Activated CD4-positive, alpha-beta T cell treated with anti-CD3 and anti-CD28 coated beads, Interleukin-2, amount 10 ng/mL, durations not matched to agents 24 days and 14 days (primary cell): ENCODE data around the gene SUN1. TPM values are rescaled to one million over a fixed set of nuclear protein-coding genes. Genes with fewer than 3 reads are reported as not detected.
"Not testable (repeated sequence)": the region's sequence is repeated elsewhere in the genome, so short reads cannot be mapped to it uniquely, and the experiment has no call there.

Experiments
- DNase-seq: peaks from one replicate; pipeline ENCODE4 v3.0.0; 2022
- H3K27ac Mint-ChIP-seq: one replicate; pipeline ENCODE4 v1.8.0; 2022; ENCODE audit warnings: mild to moderate bottlenecking, mixed read lengths
- H3K27me3 Mint-ChIP-seq: one replicate; pipeline ENCODE4 v1.8.0; 2022; ENCODE audit warnings: mixed read lengths
- H3K36me3 Mint-ChIP-seq: one replicate; pipeline ENCODE4 v1.8.0; 2022; ENCODE audit warnings: low read depth, mild to moderate bottlenecking, mixed read lengths
- H3K4me1 Mint-ChIP-seq: one replicate; pipeline ENCODE4 v1.8.0; 2021; ENCODE audit warnings: mixed read lengths
- H3K4me3 Mint-ChIP-seq: one replicate; pipeline ENCODE4 v1.8.0; 2022; ENCODE audit warnings: mild to moderate bottlenecking, moderate library complexity, mixed read lengths
- H3K9me3 Mint-ChIP-seq: one replicate; pipeline ENCODE4 v1.8.0; 2021; ENCODE audit warnings: mixed read lengths
- intact Hi-C: fragments of 100-400 bp; cut with micrococcal nuclease; formaldehyde crosslinking; loops from one replicate; pipeline ENCODE4 v1.15.1; 2023
- total RNA-seq: library from RNA; stranded (reverse); gene quantifications from 2 replicates; pipeline ENCODE4 v1.2.3, GENCODE V29; 2022

The SUN1 gene
- total RNA-seq, 1 donor from 2014 or later: 90.3 TPM

DNA sequence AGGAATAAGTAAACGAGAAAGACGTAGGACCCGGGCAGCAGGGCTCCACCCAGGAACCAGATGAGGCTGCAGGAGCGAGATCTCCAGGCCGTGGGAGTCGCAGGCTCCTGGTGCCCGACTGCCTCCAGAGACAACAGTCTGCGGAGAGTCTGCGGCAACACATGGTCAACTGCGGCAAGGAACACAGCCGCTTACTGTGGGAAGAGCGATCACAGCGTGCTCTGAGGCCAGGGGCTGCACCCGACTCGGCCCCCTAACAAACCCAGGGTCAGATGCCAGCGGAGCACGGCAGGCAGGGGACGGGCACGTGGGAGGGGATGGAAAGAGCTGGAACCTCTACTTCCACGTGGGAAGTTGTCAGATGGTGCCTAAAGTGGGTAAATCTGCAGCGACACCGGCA lies 70.7 kb downstream of the SUN1 start:
- H3K9me3 Mint-ChIP-seq: no peaks in the 10 kb centered on the region
- intact Hi-C loops: no loop called here
- no peak overlapping the region for H3K4me3 Mint-ChIP-seq
- H3K4me1 Mint-ChIP-seq: no peaks in the 10 kb centered on the region
- H3K27me3 Mint-ChIP-seq: peaks cover 2% of the 10 kb centered on the region
- peaks cover 3% of the 10 kb centered on the region for H3K36me3 Mint-ChIP-seq
- H3K27ac Mint-ChIP-seq: no peak overlapping the region
- no peak for DNase-seq

DNA sequence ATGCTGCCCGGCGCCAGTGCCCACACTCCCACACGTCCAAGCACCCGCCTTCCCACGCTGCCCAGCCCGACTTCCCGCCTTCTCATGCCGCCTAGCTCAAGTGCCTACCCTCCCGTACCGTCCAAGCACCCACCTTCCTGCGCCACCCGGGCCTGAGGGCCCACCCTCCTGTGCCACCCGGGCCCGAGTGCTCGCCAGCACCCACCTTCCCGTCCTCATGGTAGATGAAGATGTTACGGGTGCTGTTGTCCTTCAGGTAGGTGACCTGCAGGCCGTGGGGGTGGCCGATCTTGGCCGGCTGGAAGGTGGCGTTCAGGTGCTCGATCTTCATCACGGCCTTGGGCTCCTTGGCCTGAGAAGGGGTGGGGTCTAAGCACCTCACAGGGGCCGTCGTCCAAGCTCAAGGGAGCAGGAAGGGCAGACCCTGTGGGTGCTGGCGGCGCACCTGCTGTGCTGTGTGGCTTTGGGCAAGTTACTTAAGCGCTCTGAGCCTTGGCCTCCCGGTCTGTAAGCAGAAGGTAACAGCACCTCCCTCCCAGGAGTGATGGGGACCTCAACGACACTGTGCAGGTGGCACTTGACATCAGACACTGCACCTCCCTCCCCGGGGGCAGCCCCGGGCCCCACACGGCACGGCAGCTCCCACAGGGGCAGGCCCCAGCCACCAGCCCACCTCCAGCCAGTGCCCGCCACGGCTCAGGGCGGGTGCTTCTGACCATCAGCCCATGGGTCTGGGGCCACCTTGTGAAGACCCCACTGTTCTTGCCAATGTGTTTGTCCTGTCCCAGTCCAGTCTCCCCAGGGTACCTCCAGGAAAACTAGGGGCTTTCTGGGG lies 71.9 kb downstream of the SUN1 start:
- peaks cover 2% of the 10 kb centered on the region for H3K27me3 Mint-ChIP-seq
- H3K9me3 Mint-ChIP-seq: no peaks in the 10 kb centered on the region
- intact Hi-C loops: no loop called here
- peaks cover 2% of the 10 kb centered on the region for H3K36me3 Mint-ChIP-seq
- no peak overlapping the region for H3K4me3 Mint-ChIP-seq
- DNase-seq: no peak
- no peaks in the 10 kb centered on the region for H3K4me1 Mint-ChIP-seq
- no peak overlapping the region for H3K27ac Mint-ChIP-seq

- peaks cover 2% of the 10 kb centered on the region for H3K27me3 Mint-ChIP-seq
- intact Hi-C loops: loop anchor here (5.0 kb wide), 1 partner anchor 162 kb away; no protein-coding TSS in a partner anchor
- H3K9me3 Mint-ChIP-seq: no peaks in the 10 kb centered on the region
- peaks cover 1% of the 10 kb centered on the region for H3K4me1 Mint-ChIP-seq
- DNase-seq: no peak
- no peak overlapping the region for H3K27ac Mint-ChIP-seq
- no peak overlapping the region for H3K4me3 Mint-ChIP-seq
- H3K36me3 Mint-ChIP-seq: peaks cover 2% of the 10 kb centered on the region
Observed at GRCh38 chr7:904847-905246, 72.6 kb downstream of the SUN1 start.

DNA sequence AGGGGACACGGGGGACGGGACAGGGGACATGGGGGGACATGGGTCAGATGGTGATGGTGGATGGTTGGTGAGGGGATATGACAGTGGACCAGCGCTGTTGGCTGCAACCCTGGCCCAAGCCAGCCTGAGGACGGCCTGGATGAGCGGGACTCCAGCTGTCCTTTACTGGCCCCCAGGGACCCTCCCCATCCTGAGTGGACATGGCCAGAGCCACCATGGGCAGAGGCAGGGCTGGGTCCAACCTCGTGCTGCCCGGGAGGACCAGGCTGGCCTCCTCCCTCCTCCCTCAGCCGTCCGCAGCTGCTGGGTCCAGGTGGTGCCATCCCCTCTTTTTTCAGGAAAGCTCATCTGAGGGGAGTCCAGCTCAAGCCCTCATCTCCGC lies 74.5 kb downstream of the SUN1 start:
- Mint-ChIP-seq H3K27me3 (peaks cover 2% of the 10 kb centered on the region), H3K4me3 (no peak overlapping the region), H3K36me3 (peaks cover 4% of the 10 kb centered on the region), H3K4me1 (peaks cover 7% of the 10 kb centered on the region), H3K9me3 (no peaks in the 10 kb centered on the region), H3K27ac (no peak overlapping the region)
- DNase-seq: no peak
- intact Hi-C loops: loop anchor here (5.0 kb wide), 1 partner anchor 161 kb away; no protein-coding TSS in a partner anchor

DNA sequence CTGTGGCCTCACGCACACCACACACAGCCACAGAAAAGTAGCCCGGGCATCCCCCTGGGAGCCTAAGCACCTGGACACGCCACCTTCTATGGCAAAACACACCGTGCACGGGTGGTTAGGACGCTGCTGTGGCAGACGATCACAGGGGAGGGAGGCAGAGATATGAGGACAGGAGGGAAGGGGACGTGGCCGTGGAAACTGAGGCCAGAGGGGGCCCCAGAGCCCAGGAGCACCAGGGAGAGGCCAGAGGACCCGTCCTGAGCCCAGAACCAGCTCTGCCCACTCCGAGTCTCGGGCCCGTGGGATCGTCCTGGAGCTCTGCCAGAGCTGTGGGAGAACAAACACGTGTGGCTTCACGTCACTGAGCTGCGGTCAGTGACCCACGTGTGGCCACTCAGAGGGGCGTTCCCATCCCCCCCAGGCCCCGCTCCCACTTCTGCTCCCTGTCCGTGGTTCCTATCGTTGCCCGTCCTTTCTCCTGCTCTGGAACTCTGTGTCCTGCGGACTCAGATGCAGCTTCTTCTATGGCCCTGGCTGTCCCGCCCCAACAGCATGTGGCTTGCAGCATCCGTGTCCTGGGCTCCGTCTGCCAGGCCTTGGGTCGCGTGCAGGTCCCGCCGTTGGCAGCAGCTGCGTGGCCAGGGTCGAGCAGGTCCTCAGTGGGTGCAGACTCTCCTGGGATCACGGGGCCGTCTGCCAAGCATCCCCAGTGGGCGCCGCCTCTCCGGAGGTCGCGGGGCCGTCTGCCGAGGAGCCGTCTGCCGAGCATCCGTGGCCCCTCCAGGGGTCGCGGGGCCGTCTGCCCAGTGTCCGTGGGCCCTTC lies 75.1 kb downstream of the SUN1 start:
- intact Hi-C loops: loop anchor here (5.0 kb wide), 1 partner anchor 160 kb away; no protein-coding TSS in a partner anchor
- H3K4me1 Mint-ChIP-seq: peaks cover 7% of the 10 kb centered on the region
- peaks cover 2% of the 10 kb centered on the region for H3K27me3 Mint-ChIP-seq
- H3K36me3 Mint-ChIP-seq: peaks cover 4% of the 10 kb centered on the region
- H3K27ac Mint-ChIP-seq: no peak overlapping the region
- H3K4me3 Mint-ChIP-seq: no peak overlapping the region
- no peaks in the 10 kb centered on the region for H3K9me3 Mint-ChIP-seq
- DNase-seq: peak; percentile 65

GRCh38 chr7:908159-908581 lies 75.9 kb downstream of the SUN1 start:
- peaks cover 7% of the 10 kb centered on the region for H3K4me1 Mint-ChIP-seq
- no peak overlapping the region for H3K27ac Mint-ChIP-seq
- no peak overlapping the region for H3K4me3 Mint-ChIP-seq
- peaks cover 4% of the 10 kb centered on the region for H3K36me3 Mint-ChIP-seq
- DNase-seq: no peak
- intact Hi-C loops: loop anchor here (2.0 to 5.0 kb wide), 2 partner anchors 15 to 159 kb away; no protein-coding TSS in a partner anchor
- no peaks in the 10 kb centered on the region for H3K9me3 Mint-ChIP-seq
- H3K27me3 Mint-ChIP-seq: peaks cover 2% of the 10 kb centered on the region

- not testable (repeated sequence) for H3K27ac Mint-ChIP-seq, H3K9me3 Mint-ChIP-seq, H3K36me3 Mint-ChIP-seq, H3K4me3 Mint-ChIP-seq, H3K4me1 Mint-ChIP-seq, H3K27me3 Mint-ChIP-seq
- intact Hi-C loops: loop anchor here (1.0 to 5.0 kb wide), 3 partner anchors 14 to 159 kb away; partner anchors contain the start of gene ADAP1
- DNase-seq: peak; percentile 90
Observed at GRCh38 chr7:908591-909357, 76.5 kb downstream of the SUN1 start.

- H3K9me3 Mint-ChIP-seq: no peaks in the 10 kb centered on the region
- peaks cover 7% of the 10 kb centered on the region for H3K4me1 Mint-ChIP-seq
- H3K27ac Mint-ChIP-seq: no peak overlapping the region
- H3K27me3 Mint-ChIP-seq: peaks cover 2% of the 10 kb centered on the region
- H3K36me3 Mint-ChIP-seq: peaks cover 2% of the 10 kb centered on the region
- intact Hi-C loops: loop anchor here (1.0 to 5.0 kb wide), 3 partner anchors 13 to 158 kb away; partner anchors contain the start of gene ADAP1
- DNase-seq: no peak
- no peak overlapping the region for H3K4me3 Mint-ChIP-seq
Observed at GRCh38 chr7:909358-910329, 77.4 kb downstream of the SUN1 start.

GRCh38 chr7:910441-910861 lies 78.2 kb downstream of the SUN1 start:
- no peak for DNase-seq
- intact Hi-C loops: no loop called here
- H3K36me3 Mint-ChIP-seq: peaks cover 2% of the 10 kb centered on the region
- H3K4me3 Mint-ChIP-seq: no peak overlapping the region
- no peaks in the 10 kb centered on the region for H3K27me3 Mint-ChIP-seq
- no peaks in the 10 kb centered on the region for H3K9me3 Mint-ChIP-seq
- H3K27ac Mint-ChIP-seq: peak overlapping the region; percentile 15
- peaks cover 7% of the 10 kb centered on the region for H3K4me1 Mint-ChIP-seq

DNA sequence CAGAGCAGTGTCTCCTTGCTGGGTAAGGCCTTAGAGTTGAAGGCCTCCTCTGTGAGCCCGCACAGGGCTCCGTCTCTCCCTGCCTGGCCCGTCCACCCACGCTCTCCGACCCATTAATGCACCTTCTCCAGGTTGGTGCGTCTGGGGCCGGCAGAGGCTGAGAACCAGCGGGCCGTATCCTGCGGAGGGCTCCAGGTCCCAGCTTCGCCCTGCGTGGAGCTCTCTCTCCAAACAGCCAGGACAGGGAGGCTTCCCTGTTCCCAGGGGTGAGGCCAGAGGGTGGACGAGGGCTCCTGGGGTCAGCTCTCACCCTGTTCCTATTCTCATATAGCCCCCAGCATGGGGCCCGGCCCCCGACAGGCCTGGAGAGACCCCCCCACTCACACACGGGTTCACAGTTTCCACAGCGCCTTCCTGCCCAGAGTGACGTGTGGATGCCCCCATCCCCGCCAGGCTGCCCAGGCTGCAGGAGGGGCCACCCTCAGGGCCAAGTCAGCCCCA lies 78.7 kb downstream of the SUN1 start:
- DNase-seq: no peak
- Mint-ChIP-seq H3K4me3 (no peak overlapping the region), H3K27me3 (no peaks in the 10 kb centered on the region), H3K4me1 (peaks cover 7% of the 10 kb centered on the region), H3K36me3 (peaks cover 2% of the 10 kb centered on the region), H3K9me3 (no peaks in the 10 kb centered on the region), H3K27ac (no peak overlapping the region)
- intact Hi-C loops: no loop called here

- Mint-ChIP-seq H3K27ac (no peak overlapping the region), H3K36me3 (peaks cover 2% of the 10 kb centered on the region), H3K27me3 (no peaks in the 10 kb centered on the region), H3K4me1 (peaks cover 7% of the 10 kb centered on the region), H3K9me3 (no peaks in the 10 kb centered on the region), H3K4me3 (no peak overlapping the region)
- intact Hi-C loops: no loop called here
- DNase-seq: no peak
Observed at GRCh38 chr7:911791-912480, 79.7 kb downstream of the SUN1 start.
